ENCODE results near the gene VGLL1.
A peak's percentile ranks its signal among the peaks of the same experiment; 100 is the strongest.

Gene VGLL1

GRCh38 chrX:136572030-136572429 is 40.0 kb downstream of the VGLL1 start:
- DNase-seq: no peak

GRCh38 chrX:136574548-136574947 is 42.5 kb downstream of the VGLL1 start:
- no peak for DNase-seq

- peak; percentile 5 for DNase-seq
Observed at GRCh38 chrX:136577552-136577951, 45.5 kb downstream of the VGLL1 start.

DNA sequence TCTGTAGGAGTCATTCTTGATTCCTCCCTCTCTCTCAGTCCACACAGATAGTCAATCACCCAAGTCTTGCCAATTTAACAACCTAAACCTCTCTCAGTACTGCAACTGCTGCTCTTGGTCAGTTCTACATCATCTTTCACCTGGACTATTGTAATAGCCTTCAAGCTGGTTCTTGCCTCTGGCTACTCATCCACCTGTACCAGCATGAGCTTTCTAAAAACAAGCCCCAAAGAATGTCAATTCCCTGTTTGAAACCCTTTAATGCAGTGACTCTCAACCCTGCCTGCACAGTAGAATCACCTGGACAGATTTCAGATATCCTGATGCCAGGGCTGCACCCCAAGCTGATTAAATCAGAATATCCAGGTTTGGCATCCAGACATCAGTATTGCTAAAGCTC is 48.3 kb downstream of the VGLL1 start:
- DNase-seq: no peak

- no peak for DNase-seq
Observed at GRCh38 chrX:136582624-136583023, 50.6 kb downstream of the VGLL1 start.

- no peak for DNase-seq
Observed at GRCh38 chrX:136584545-136584944, 52.5 kb downstream of the VGLL1 start.

GRCh38 chrX:136585262-136585661 is 53.2 kb downstream of the VGLL1 start:
- no peak for DNase-seq

- DNase-seq: no peak
Observed at GRCh38 chrX:136585960-136586359, 53.9 kb downstream of the VGLL1 start.

DNA sequence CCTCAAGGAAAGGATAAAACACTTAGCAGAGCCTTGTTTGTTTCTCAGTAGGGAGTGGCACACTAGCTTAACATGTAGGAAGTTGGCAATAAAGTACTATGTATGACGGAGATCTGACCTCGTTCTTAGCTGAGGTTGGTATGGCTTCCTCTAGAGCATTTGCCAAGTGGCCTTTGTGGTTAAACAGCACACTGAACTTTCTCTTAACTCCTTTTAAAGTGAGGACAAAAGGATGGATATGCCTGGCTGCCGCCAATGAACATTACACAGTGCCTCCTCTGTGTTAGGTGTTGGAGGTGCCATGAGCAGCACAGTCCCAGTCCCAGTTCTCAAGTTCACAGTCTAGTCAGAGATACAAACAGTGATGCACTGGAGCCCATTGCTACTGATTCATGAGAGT is 54.4 kb downstream of the VGLL1 start:
- no peak for DNase-seq

- no peak for DNase-seq
Observed at GRCh38 chrX:136587532-136587931, 55.5 kb downstream of the VGLL1 start.

DNA sequence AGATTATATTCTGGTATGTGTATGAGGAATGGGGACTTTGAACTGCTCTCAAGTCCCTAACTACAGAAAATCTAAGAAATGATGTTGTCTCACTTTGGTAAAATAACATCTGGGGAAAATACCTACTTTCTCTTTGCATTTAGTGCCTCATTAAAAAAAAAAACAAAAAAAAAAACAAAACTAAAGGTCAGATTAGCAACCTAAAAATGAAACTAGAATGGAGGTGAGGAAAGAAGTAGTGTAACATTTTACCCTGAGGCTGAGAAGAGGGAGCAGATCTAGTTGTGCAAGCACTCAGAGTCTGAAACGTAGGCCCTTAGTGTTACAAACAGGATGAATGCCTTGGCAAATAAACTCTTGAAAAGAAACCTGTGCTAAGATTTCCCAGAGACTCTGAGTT is 56.0 kb downstream of the VGLL1 start:
- no peak for DNase-seq

GRCh38 chrX:136589966-136590365 is 58.0 kb downstream of the VGLL1 start:
- DNase-seq: no peak

DNA sequence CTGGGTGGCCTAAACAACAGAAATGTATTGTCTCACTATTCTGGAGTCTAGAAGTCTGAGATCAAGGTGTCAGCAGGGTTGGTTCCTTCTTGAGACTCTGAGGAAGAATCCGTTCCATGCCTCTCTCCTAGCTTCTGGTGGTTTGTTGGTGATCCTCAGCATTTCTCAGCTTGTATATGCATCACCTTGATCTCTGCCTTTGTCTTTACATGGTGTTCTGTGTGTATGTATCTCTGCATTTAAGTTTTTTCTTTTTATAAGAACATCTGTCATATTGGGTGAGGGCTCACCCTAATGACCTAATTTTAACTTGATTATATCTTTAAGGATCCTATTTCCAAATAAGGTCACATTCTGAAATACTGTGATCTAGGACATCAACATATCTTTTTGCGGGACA is 65.3 kb downstream of the VGLL1 start:
- no peak for DNase-seq

GRCh38 chrX:136597954-136598353 is 65.9 kb downstream of the VGLL1 start:
- no peak for DNase-seq

- no peak for DNase-seq
Observed at GRCh38 chrX:136598631-136599030, 66.6 kb downstream of the VGLL1 start.

DNA sequence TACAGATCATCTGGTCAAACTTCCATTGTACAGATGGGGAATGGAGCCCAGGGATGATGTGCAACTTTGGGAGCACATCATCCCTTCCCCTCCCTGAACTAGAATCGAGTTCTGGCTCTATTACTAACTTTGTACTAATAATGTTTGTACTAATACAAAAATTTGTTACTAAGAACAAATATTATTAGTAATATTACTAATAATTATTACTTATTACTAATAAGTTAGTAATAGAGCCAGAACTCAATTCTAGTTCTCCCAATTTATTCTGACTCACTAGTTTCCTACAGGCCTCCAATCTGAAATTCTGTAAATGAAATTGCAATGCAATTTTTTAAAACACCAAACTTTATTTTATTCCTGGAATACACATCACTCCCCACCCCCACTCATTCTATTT is 68.0 kb downstream of the VGLL1 start:
- no peak for DNase-seq
